Skin of body (tissue), 2 donors: ENCODE data around the gene MFAP3. TPM values are rescaled to one million over a fixed set of nuclear protein-coding genes. Genes with fewer than 3 reads are reported as not detected.
"Not testable (repeated sequence)": the region's sequence is repeated elsewhere in the genome, so short reads cannot be mapped to it uniquely, and the experiment has no call there.

Source experiments
- DNase-seq: peaks from one replicate; lab custom pipeline; 2025; lab: John Stamatoyannopoulos, UW
- total RNA-seq: library from RNA; depleted of rRNA; stranded (reverse); fragments of >200 nt; gene quantifications from one replicate; pipeline ENCODE4 v1.2.3, GENCODE V29; 2014

Gene MFAP3
- total RNA-seq, 1 donor from 2014 or later = 67.9 TPM

DNA sequence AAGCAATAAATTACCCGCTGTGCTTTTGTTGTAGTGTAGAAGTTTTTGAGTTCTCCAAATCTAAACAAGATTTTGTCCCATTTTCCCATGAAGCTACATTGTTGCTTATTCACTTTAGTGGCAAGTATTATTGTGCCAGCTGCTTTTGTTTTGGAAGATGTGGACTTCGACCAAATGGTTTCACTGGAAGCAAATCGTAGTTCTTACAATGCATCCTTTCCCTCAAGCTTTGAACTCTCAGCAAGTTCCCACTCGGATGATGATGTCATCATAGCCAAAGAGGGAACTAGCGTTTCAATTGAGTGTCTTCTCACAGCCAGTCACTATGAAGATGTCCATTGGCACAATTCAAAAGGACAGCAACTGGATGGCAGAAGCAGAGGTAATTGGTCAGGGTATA lies 10.9 kb downstream of the MFAP3 start:
- DNase-seq = no peak

DNA sequence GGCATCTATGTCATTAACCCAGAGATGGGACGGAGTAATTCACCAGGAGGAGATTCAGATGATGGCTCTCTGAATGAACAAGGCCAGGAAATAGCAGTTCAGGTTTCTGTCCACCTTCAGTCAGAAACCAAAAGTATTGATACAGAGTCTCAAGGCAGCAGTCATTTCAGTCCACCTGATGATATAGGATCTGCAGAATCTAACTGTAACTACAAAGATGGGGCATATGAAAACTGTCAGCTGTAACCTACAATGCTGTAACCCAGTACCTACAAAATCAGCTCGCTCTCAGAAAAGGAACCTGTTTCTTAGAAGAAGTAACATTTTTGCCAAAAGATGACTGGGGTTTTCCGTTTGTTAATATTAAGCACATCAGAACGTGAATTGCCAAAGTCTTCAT lies 14.7 kb downstream of the MFAP3 start:
- DNase-seq = no peak

DNA sequence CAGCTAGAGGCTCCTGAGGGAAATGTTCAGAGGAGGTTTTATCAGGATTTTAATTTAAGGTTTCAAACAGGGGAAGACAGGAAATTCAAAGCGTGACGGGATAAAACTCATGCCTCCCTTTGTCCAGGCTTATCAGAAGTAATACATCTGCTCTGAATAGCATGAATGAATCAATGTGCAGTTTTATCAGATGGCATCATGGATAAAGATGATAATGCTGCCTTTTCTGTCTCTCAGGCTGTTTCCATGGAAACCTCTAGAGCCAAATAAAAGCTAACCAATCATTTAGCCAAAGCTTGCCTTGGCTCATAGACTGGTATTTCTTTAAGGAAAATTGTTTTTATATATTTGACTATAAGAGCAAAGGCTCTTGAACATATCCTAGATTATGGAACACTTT lies 16.4 kb downstream of the MFAP3 start:
- DNase-seq = no peak

DNA sequence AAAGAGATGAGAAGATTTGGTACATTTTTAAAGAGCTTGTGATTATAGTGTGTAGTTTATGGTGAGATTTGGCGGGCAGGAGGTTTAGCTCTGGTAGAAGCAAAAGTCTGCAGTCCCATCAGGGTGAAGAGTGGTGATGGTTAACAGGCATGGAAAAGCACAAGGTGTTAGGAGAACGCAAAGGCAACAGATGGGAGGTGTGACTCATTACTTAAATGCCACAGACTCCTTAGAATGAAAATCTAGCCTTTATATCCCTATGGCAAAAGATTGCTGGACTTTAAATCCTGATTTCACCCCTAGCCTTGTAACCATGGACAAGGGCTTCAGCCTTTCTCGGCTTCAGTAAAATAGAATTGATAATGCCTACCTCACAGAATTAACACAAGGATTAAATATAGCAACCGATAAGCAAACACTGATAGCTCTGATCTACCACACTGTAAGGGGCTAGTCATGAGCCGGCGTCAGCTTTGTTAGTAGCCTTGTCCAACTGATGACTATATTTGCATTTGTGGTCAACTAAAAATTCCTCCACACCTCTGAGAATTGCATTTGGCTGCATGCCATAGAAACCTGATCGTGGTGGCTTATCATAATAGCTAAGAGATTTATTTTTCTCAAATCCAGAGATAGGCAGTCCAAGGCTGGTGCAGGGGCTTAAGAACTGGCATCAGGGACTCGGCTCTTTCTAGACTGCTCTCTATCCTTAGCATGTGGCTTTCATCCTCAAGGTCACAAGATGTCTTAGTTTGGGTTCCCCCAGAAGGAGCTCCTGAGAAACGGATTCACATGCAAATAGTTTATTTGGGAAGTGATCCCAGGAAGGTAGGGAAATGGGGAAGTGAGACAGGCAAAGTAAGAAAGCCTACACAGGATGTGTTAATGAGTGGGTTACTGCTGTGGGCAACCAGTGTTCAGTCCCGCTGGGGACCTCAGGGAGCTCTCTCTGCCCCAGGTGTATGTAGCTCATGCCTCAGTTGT lies 19.6 kb downstream of the MFAP3 start:
- DNase-seq = no peak

DNA sequence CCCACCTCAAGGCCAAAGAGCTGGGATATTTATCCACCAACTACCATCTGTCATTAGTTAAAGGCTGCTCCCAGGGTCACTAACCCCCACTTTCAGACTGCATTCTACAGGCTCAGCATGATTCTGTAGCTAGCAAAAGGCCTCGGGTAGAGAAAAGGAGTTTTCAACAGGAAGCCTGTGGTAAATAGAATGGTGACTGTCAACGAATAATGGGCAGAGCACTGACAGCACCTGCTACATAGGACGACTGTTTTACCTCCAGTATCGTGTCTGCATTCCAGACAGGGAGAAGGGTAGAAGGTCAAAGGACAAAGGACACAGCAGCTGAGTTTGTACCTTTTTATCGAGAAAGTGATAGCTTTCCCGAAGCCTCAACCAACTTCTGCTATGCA lies 20.3 kb downstream of the MFAP3 start:
- DNase-seq = no peak

DNA sequence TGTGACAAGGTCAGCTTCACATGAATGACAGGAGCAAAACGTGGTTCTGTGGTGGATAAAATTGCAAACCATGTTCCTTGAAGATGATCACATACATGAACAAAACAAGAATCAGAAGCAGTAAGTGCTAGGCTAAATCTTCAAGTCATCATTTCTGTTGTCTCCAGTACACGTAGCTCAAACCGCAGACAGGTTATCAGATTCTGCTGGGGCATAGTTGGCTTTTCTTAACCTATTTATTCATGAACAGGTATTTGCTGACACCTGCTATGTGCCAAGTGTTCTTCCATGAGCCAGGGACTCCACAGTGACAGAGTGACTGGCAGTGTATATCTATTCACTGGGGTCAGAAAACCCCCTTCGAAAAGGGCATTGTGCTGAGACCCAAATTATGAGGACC lies 20.8 kb downstream of the MFAP3 start:
- no peak for DNase-seq

DNA sequence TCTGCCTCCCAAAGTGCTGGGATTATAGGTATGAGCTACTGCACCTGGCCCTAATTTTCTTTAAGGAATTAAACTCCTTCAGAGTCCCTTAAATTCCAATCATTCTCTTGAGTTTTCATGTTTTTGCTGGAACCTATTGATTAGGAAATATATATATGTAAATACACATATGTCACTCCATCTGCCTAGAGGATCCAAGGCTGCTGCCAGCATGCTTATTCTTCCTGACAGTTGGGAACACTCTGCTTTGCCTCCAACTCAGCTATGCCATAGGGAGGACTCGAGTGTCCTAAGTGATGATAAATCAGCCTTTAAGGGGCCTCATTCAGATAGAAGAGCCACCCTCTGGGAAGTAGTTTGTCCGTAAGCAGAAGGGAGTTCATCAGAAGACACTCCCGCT lies 21.8 kb downstream of the MFAP3 start:
- no peak for DNase-seq

DNA sequence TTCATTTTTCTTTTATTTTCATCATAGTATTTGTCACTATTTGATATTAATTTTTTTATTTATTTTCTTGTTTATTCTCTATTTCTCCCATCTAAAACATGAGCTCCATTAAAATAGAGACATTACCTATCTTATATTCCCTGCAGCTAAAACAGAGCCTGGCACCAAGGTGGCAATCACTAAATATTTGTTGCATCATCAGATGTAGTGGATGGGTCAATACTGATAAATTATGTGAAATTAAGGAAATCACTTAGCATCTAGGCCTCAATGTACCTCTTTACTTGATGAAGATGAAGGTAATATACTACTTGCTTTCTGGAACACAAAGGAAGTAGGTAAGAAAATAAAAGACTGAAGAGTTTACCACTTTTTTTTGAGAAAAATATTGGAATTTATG lies 24.6 kb downstream of the MFAP3 start:
- no peak for DNase-seq

DNA sequence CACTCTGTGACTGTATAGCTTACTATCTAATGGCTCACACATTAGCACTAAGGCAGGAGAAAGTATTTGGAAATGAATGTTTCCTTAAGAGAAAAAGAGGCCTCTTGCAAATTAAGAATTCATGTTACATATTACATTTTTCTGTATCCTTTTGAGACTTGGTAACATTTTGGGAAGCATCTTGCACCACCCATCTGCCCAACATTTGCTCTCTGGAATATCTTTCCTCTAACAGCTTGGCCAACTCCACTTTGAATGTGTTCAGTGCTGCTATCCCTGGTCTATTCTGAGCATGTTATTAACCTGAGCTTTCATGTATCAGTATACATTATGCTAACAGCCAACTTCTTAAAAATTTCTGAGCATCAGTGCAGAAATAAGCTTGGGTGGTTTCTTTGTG lies 27.2 kb downstream of the MFAP3 start:
- no peak for DNase-seq

DNA sequence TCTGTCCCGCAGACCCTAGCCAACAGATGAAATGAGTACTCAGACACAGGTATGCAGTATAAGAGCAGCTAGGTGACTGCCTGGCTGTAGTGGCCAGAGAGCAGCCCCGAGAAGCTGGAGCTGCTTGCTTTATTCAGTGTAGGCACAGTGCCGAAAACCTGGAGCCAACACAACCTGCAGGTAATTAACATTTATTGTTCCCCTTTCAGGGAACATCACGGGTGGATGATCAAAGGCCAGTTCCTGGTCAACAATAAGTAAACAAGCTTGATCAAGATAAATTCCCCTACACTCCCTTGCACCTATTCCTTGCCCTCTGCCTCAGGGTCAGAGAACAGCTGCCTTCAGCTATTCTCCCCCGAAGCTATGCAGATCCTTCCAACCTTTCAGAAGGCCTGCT lies 31.1 kb downstream of the MFAP3 start:
- DNase-seq = not testable (repeated sequence)

DNA sequence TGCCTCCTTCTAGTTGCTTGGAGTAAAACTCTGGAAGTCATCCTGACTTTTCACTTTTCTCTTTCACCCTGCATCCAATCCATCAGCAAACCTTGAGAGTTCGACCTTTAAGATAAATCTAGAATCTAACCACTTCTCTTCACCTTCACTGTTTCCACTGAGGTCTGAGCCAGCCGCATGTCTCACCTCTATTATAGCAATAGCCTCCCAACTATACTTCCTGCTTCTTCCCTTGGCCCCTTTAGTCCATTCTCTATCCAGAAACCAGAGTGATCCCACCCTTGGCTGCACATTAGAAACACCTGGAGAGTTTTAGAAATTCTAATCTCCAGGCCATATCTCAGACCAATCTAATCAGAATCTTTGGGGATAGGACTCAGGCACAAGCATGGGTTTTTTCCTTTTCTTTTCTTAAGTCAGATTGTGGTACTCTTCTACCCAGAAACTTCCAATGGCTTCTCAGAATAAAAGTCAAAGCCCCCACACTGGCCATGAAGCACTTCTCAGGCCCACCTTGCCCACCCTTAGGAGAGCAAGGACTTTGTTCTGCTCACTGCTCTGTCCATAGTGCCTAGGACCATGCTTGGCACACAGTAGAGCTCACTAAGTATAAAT lies 33.1 kb downstream of the MFAP3 start:
- no peak for DNase-seq

DNA sequence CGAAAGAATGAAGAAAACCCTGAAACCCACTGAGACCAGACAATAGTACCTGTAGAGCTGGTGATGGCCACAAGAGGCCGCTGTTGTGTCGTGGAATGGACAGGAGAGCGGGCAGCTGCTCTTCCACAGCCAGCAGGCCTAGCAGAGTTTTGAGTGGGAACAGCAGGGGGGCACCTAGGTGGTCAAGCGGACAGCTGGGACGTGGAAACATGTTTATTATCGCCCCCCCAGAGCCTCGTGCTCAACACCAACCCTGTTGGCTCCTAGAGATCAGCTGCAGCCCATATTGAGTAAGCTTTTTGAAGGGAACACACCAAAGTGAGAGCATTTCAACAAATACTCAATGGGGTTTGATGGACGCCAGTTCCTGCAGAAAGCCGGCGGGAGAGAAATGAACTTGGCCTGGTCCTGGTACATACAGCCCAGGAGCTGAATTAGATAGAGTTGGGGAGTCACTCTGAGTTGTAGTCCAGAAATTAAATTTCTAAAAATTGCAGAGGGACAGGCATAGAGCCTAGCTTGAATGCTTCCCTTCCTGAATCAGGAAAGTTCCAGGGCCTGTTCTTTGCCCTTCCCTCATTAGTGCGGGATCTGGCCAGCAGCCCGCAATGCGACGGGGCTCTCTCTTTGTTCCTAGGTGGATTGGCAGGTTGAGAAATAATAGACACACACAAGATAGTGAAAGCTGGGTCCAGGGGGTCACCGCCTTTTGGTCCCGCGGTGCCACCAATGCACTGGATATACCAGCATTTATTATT lies 33.8 kb downstream of the MFAP3 start:
- DNase-seq = peak; percentile 65

DNA sequence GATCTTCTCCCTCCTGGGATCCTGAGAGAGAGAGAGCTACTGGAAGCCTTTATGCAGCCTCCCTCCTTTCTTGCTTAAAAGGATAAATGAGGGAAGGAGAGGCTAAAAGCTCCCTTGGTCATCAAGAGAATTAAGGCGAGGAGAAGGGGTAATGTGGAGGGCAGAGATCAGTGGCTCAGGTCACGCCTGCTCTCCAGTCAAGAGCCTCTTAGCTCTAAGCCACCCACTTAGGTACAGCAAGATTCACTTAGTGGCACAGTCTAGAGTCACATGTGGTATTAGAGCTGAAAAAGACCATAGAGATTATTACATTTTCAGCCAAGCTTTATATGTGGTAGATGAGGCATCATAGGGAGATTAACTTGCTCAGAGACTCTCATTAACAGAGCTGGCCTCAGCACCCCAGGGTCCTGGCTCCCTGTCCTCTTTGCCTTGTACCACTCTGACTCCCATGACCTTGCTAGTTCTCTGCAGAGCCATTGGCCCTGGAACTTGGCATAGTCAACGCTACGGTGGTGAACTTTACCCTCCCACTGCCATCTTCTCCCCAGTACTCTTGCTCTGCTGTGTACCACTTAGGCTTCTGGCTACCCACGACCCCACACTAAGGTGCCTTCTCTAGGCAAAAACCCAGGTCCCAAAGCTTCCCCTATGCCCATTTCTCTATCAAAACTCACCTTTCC lies 37.6 kb downstream of the MFAP3 start:
- DNase-seq = no peak

DNA sequence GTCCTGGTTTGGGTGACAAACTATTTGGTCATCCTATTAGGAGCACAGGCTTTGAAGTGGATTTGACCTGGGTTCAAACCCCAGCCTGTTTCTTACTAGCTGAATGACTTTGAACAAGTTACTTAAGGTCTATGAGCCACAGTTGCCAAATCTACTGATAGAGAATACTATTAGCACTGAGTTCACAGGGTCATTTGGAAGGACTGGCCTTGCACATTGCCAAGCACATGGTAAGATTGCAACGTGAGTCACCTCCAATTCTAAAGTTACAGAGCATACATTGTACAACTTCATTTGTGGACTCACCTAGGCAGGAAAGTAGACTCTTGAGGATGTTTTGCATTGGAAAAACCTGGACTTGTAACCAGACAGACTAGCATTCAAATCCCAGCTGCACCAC lies 38.9 kb downstream of the MFAP3 start:
- DNase-seq = no peak

DNA sequence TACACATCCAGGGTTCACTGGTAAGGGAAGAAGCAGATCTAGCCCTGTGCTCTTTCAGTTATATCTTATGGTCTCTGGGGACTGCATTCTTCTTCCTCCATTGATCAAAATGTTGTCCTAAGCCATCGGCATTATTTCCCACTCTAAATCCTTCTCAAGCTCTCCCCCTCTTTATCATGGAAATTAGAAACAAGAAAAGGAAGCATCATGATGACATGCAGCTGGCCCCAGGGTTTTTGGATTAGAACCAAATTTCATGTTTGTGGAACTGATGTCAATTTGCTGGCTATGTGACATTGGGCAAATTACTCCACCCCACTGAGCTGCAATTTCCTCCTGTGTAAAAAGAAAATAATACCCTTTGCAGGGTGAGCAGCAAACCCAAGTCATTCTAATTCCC lies 39.5 kb downstream of the MFAP3 start:
- peak; percentile 58 for DNase-seq

DNA sequence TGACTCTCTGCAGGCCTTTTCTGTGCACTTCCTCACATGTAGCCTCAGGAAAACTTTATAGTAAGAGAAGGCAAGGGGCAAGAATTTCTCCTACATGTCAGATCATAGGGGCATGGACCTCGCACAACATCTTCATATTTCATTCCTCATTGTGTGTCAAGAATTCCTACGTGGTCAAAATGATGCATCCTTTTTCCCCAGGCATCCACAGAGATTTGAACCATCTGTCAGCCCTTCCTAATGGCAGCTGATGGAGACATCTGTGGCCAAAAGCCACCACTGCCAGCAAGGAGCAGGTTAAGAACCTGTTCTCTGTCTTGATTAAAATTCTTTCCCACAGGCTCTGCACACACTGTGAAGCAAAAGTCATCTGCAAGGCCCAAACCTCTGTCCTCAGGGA lies 42.5 kb downstream of the MFAP3 start:
- no peak for DNase-seq

DNA sequence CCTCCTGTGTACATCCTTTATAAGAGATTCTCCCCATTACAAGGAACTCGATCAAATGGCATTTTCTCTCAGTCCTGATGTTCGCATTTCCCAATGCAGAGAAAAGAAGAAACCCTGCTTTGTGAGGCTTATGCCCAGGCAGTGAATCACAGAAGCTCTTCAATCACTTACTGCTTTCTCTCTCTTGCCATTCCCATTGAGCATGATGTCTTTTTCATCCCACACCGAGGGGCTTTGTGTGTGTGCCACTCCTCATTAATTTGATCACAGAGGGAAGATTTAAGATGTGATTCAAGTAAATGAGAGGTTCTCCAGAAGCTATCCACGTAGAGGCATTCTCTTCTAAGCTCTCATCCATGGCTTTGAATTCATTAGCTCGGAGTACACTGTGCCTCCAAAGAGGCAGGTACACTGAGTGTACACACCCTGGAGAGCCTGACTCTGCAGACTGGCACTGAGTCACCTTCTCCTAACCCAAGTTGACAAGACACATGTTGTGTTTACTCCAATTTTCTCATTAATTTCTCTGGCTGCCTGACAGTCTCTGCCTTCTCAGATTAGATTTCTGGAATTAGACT lies 45.4 kb downstream of the MFAP3 start:
- DNase-seq = no peak

DNA sequence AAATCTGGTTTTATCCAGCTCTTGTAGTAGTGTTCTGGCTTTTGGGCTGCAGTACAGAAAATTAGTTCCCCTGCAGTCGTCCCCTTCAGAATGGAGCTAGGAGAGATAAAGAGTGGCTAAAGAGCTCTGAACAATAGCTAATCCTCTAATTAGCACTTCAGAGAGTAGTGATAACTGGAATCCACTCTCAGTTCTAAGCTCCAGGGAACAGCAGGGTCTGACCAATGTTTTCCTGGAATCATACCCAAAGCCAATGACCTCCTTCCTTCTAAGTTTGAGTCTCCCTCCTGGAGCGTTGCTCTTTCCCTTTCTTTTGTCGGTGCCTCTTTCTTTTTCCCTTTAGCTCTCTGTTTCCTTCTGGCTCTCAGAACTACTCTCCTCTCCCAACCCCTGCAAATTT lies 47.4 kb downstream of the MFAP3 start:
- no peak for DNase-seq

DNA sequence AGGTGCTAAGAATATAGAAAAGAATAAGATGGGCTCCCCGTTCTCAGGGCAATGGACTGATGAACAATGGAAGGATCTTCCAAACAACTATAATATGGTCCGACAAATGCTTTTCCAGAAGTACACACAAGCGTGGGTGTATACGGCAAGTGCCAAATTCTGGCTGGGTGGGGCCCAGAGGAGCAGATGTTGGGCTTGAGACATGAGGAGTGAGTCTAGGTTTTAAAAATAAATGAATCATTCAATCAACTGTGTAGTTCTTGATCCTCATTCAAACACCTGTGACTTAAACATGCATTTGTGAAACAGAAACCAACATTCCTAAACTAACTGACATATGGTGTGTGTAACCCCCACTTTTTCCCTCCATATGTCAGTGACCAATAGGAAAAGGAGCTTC lies 47.9 kb downstream of the MFAP3 start:
- peak; percentile 53 for DNase-seq

DNA sequence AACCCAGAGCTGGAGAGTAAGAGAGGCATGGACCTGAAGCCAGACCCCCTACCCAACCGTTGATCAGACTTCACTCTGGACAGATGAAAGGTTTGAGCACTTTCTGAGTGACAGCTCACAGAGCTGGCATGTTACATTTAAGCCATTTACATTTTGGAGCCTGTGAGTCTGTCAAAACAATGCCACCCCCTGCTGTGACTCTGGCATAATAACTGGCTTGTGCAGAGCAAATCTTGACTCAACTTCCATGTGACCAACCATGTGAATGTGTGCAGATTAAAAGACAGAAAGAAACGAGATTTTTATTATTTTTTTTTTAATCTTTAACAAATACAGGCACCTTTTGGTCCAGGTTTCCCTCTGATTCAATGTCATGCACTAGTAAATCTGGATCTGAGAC lies 48.5 kb downstream of the MFAP3 start:
- no peak for DNase-seq

DNA sequence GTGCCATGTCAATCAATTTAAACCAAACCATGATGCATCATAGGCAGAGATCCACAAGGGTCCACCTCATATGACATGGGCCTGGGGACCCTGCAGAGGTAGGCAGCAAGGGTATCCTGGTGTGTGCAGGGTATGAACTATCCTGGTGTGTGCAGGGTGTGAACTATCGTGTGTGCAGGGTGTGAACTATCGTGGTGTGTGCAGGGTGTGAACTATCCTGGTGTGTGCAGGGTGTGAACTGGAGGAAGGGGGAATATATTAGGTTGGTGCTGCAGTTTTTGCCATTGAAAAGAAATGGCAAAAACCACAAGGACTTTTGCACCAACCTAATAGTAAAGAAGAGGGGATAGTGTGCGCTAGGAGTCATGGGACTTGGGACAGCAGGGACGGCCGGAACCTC lies 50.0 kb downstream of the MFAP3 start:
- no peak for DNase-seq
